Measurements from ENCODE around the gene STPG1. TPM values are rescaled to one million over a fixed set of nuclear protein-coding genes. Genes with fewer than 3 reads are reported as not detected.
A peak's percentile ranks its signal among the peaks of the same experiment; 100 is the strongest.

STPG1 gene
- polyA plus RNA-seq, 2 of the 4 experiments (the other 2 are of a cell fraction): 4.4 to 9.7 TPM

DNA sequence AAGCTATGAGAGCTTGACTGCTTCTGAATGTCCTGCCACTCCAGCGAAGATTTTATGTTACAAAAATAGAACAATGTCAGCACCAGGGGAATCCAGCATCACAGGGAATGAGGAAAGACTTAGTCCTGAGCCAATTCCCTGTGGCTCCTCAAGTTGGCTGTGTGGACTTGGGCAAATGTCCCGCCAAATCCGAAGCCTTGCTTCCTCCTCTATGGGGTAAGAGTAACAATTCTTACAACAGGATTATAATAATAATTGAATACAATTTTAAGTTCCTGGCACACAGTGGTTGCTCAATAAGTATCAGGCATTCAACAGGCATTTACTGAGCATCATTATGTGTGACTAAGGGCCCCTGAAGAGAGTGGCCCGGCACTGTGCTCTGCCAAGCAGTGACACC lies 44.4 kb downstream of the STPG1 start:
- WGBS (ENCODE audit: missing lambda C conversion rate): 88% methylated on average over 4 of the region's 4 CpGs

DNA sequence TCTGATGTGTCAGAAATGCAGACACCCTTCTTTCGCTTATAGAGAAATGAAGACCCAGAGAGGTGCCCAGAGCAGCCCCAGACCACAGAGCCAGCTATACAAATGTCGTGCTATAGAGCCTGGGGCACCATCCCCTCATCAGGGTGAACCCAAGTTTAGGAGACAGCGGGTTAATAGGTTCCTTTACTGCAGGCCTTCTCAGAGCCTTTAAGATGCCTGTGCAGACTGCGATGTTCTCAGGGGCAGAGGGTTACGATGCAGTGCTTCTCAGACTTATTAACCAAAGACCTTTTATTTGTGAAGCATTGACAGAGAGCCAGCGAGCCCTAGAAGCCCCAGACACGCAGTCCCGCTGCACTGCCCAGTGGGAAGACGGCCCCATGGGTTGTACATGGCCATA lies 46.9 kb downstream of the STPG1 start:
- FAIRE-seq (no peak), DNase-seq (ENCODE audit: low read depth in 1 of 2, low spot score in 1 of 2) (no peak), ATAC-seq (no peak)
- Histone ChIP-seq H3K4me2 (no peak overlapping the region), H3K4me1 (peaks cover 40% of the 10 kb centered on the region), H3K9me3 (no peaks in the 10 kb centered on the region), H3K27ac (peak overlapping the region; percentile 48 to 71; a peak in 2 of 6 replicates), H3K4me3 (no peak overlapping the region)
- ChIA-PET POLR2A (no interaction called here), CTCF (interaction anchor here (1.0 to 6.6 kb wide), 7 partner anchors 15 to 167 kb away, joined by 3 to 44 read pairs (median 9); no protein-coding TSS in a partner anchor)
- TF ChIP-seq ZNF302 (CRISPR knock-in tag; IDR thresholded peaks at IDR 0.05): no peak
- TF ChIP-seq FOSL2 (IDR thresholded peaks at IDR 0.05): no peak
- TF ChIP-seq FOSL2 (CRISPR knock-in tag; IDR thresholded peaks at IDR 0.05): no peak
- TF ChIP-seq, protein P1, sequence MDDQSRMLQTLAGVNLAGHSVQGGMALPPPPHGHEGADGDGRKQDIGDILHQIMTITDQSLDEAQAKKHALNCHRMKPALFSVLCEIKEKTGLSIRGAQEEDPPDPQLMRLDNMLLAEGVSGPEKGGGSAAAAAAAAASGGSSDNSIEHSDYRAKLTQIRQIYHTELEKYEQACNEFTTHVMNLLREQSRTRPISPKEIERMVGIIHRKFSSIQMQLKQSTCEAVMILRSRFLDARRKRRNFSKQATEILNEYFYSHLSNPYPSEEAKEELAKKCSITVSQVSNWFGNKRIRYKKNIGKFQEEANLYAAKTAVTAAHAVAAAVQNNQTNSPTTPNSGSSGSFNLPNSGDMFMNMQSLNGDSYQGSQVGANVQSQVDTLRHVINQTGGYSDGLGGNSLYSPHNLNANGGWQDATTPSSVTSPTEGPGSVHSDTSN (IDR thresholded peaks at IDR 0.05): no peak
- no peak for TF ChIP-seq ZFP36 (IDR thresholded peaks at IDR 0.05; ENCODE audit: borderline replicate concordance, partially characterized antibody)
- TF ChIP-seq, protein P2, sequence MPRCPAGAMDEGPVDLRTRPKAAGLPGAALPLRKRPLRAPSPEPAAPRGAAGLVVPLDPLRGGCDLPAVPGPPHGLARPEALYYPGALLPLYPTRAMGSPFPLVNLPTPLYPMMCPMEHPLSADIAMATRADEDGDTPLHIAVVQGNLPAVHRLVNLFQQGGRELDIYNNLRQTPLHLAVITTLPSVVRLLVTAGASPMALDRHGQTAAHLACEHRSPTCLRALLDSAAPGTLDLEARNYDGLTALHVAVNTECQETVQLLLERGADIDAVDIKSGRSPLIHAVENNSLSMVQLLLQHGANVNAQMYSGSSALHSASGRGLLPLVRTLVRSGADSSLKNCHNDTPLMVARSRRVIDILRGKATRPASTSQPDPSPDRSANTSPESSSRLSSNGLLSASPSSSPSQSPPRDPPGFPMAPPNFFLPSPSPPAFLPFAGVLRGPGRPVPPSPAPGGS (IDR thresholded peaks at IDR 0.05): no peak
- TF ChIP-seq CHD4 (IDR thresholded peaks at IDR 0.05; ENCODE audit: borderline replicate concordance): no peak
- TF ChIP-seq EP300 (IDR thresholded peaks at IDR 0.05): no peak
- no peak for TF ChIP-seq KDM1A (IDR thresholded peaks at IDR 0.05; ENCODE audit: low read depth)
- TF ChIP-seq HOXA7 (CRISPR knock-in tag; IDR thresholded peaks at IDR 0.05): no peak
- TF ChIP-seq RARB (CRISPR knock-in tag; IDR thresholded peaks at IDR 0.05): no peak
- no peak for TF ChIP-seq HEYL (CRISPR knock-in tag; IDR thresholded peaks at IDR 0.05)
- no peak for TF ChIP-seq CBX8 (IDR thresholded peaks at IDR 0.05)
- no peak for TF ChIP-seq ZC3H11A (IDR thresholded peaks at IDR 0.05)
- TF ChIP-seq EHF (CRISPR knock-in tag; IDR thresholded peaks at IDR 0.05): no peak
- TF ChIP-seq, protein P3, sequence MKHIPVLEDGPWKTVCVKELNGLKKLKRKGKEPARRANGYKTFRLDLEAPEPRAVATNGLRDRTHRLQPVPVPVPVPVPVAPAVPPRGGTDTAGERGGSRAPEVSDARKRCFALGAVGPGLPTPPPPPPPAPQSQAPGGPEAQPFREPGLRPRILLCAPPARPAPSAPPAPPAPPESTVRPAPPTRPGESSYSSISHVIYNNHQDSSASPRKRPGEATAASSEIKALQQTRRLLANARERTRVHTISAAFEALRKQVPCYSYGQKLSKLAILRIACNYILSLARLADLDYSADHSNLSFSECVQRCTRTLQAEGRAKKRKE (CRISPR knock-in tag; IDR thresholded peaks at IDR 0.05; ENCODE audit: low read depth): no peak
- TF ChIP-seq KDM5A (IDR thresholded peaks at IDR 0.05): no peak
- TF ChIP-seq MYC (IDR thresholded peaks at IDR 0.05; ENCODE audit: borderline replicate concordance, low read length): no peak
- TF ChIP-seq NFE2L2 (conservative IDR thresholded peaks at IDR 0.05; ENCODE audit: low read length): no peak
- no peak for TF ChIP-seq FOSB (CRISPR knock-in tag; IDR thresholded peaks at IDR 0.05)
- WGBS (ENCODE audit: missing lambda C conversion rate): 97% methylated on average over 9 of the region's 9 CpGs

More for the DNA sequence above, 44.4 kb downstream of the STPG1 start:
- ATAC-seq: no peak
- H3K27ac ChIP-seq: no peak overlapping the region; a peak in 1 of 6 replicates
- no peak for FAIRE-seq
- POLR2A ChIA-PET: no interaction called here
- CTCF ChIA-PET: interaction anchor here (2.3 to 6.6 kb wide), 2 partner anchors 23 to 170 kb away, joined by 9 to 44 read pairs; no protein-coding TSS in a partner anchor
- DNase-seq (ENCODE audit: low read depth in 1 of 2, low spot score in 1 of 2): no peak
- TF ChIP-seq MAZ (IDR thresholded peaks at IDR 0.05; ENCODE audit: borderline replicate concordance, low read depth, low read length) (no peak), RARB (CRISPR knock-in tag; IDR thresholded peaks at IDR 0.05) (no peak), RAD21 (conservative IDR thresholded peaks at IDR 0.05 in 1 of 2, IDR thresholded peaks at IDR 0.05 in 1 of 2) (no peak), EHF (CRISPR knock-in tag; IDR thresholded peaks at IDR 0.05) (no peak), TP53 (CRISPR knock-in tag; IDR thresholded peaks at IDR 0.05) (no peak), CHD4 (IDR thresholded peaks at IDR 0.05; ENCODE audit: borderline replicate concordance) (no peak), JUNB (IDR thresholded peaks at IDR 0.05) (no peak), ZSCAN20 (CRISPR knock-in tag; IDR thresholded peaks at IDR 0.05) (no peak), CEBPB (IDR thresholded peaks at IDR 0.05) (no peak), SMC3 (IDR thresholded peaks at IDR 0.05) (no peak), KDM5A (IDR thresholded peaks at IDR 0.05) (no peak), FOXS1 (CRISPR knock-in tag; IDR thresholded peaks at IDR 0.05) (no peak), ZNF302 (CRISPR knock-in tag; IDR thresholded peaks at IDR 0.05) (no peak), BHLHE40 (IDR thresholded peaks at IDR 0.05; ENCODE audit: low read depth, low read length) (no peak)
- TF ChIP-seq, protein P4, sequence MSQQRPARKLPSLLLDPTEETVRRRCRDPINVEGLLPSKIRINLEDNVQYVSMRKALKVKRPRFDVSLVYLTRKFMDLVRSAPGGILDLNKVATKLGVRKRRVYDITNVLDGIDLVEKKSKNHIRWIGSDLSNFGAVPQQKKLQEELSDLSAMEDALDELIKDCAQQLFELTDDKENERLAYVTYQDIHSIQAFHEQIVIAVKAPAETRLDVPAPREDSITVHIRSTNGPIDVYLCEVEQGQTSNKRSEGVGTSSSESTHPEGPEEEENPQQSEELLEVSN (IDR thresholded peaks at IDR 0.05; ENCODE audit: borderline replicate concordance, low read depth): no peak
- H3K4me2 ChIP-seq: no peak overlapping the region
- no peaks in the 10 kb centered on the region for H3K9me3 ChIP-seq
- peaks cover 26% of the 10 kb centered on the region for H3K4me1 ChIP-seq
- H3K4me3 ChIP-seq: no peak overlapping the region

All from A549 (cell line).